ENCODE results near the gene LZTS2. TPM values are rescaled to one million over a fixed set of nuclear protein-coding genes. Genes with fewer than 3 reads are reported as not detected.
"Not testable (repeated sequence)": the region's sequence is repeated elsewhere in the genome, so short reads cannot be mapped to it uniquely, and the experiment has no call there.

The LZTS2 gene
- total RNA-seq, 3 donors from 2014 or later = 9.3 to 10.2 (median 9.8) TPM

DNA sequence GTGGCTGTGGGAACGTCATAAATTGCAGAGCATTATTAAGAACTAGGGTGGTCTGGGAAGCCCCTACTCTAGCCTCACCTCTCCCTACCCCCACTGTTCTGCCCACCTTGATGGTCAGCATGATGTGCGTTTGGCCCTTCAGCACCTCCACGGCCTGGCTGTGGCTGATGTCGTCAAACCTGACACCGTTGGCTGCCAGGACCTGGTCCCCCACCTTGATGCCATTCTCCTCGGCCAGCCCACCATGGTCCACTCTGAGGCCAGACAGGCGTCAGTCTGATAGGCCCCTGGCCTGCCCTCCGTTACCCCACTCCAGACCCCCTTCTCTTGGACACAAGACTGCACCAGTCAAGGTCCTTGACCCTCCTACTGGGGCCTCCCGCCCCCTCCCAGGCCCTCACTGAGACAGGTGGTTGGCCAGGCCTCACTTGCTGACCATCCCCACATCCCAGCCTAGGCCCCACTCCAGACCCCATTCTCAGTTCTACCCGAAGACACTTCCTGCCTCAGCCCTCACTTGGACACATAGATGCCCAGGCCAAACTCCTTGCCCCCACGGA, 22.2 kb downstream of the LZTS2 start:
- no peak for ATAC-seq
- Mint-ChIP-seq H3K9me3 (no peaks in the 10 kb centered on the region), H3K27me3 (ENCODE audit: low read depth) (peaks cover 38% of the 10 kb centered on the region), H3K4me1 (ENCODE audit: low read depth) (peaks cover 5% of the 10 kb centered on the region), H3K4me3 (no peak overlapping the region), H3K36me3 (ENCODE audit: insufficient read depth) (no peaks in the 10 kb centered on the region)
- no peak for DNase-seq

DNA sequence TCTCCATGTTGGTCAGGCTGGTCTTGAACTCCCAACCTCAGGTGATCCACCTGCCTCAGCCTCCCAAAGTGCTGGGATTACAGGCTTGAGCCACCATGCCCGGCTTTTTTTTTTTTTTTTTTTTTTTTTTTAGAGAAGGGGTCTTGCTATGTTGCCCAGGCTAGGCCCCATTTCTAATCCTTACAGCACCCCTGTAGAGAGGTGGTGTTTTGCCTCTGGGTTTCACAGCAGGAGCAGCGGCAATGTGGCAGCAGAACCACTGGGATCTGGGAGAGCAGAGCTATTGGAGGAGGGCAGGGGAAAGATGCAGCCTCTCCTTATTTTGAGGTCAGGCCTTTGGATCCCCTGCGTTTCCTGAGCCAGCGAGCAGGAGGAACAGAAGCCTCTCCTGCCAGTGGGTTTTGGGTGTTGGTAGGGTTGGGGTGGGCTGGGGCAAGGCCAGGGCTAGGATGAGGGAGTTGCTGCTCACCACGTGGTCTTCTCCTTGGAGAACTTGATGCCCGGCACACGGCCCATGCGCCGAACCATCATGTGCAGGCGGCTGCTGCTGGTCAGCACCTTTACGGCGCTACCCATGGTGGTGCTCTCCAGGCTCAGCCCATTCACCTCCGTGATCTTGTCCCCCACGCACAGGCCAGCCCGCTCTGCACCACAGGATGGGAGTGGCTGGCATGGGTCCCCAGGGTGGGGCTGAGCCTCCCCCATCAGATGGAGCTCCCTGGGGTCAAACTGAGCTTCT, 23.5 kb downstream of the LZTS2 start:
- peaks cover 5% of the 10 kb centered on the region for H3K4me1 Mint-ChIP-seq (ENCODE audit: low read depth)
- ATAC-seq (no peak), DNase-seq (no peak)

DNA sequence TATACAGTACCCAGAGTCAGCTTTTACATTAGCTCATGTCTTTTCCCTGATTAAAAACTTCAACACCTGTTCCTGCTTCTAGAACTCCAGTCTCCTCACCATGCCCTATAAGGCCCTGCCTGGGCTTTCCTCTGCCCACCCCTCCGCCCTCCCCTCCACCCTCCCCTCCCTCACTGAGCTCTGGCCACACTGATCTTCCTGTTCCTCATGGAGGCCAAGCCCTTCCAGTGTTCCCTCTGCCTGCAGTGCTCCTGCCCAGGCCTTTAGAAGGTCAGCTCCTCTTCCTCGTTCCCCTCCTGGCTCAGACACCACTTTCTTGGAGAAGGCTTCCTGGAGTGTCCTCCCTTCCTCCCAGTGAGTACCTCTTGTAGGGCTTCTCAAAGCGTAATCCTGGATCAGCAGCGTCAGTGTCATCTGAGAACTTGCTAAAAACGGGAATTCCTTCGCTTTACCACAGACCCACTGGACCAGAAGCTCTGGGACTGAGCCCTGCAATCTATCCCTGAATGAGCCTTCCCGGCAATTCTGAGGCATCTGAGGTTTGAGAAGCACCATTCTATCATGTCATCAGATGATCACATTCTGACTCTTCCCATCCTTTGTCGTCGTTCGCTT, 27.6 kb downstream of the LZTS2 start:
- H3K27me3 Mint-ChIP-seq (ENCODE audit: low read depth) = peaks cover under 1% of the 10 kb centered on the region
- H3K4me1 Mint-ChIP-seq (ENCODE audit: low read depth) = peaks cover 10% of the 10 kb centered on the region
- DNase-seq = no peak
- no peak overlapping the region for H3K4me3 Mint-ChIP-seq
- no peak for ATAC-seq
- no peaks in the 10 kb centered on the region for H3K36me3 Mint-ChIP-seq (ENCODE audit: insufficient read depth)
- no peaks in the 10 kb centered on the region for H3K9me3 Mint-ChIP-seq

More for the DNA sequence above, 23.5 kb downstream of the LZTS2 start:
- Mint-ChIP-seq H3K4me3 (no peak overlapping the region), H3K36me3 (ENCODE audit: insufficient read depth) (no peaks in the 10 kb centered on the region), H3K9me3 (no peaks in the 10 kb centered on the region), H3K27me3 (ENCODE audit: low read depth) (peaks cover 25% of the 10 kb centered on the region)

DNA sequence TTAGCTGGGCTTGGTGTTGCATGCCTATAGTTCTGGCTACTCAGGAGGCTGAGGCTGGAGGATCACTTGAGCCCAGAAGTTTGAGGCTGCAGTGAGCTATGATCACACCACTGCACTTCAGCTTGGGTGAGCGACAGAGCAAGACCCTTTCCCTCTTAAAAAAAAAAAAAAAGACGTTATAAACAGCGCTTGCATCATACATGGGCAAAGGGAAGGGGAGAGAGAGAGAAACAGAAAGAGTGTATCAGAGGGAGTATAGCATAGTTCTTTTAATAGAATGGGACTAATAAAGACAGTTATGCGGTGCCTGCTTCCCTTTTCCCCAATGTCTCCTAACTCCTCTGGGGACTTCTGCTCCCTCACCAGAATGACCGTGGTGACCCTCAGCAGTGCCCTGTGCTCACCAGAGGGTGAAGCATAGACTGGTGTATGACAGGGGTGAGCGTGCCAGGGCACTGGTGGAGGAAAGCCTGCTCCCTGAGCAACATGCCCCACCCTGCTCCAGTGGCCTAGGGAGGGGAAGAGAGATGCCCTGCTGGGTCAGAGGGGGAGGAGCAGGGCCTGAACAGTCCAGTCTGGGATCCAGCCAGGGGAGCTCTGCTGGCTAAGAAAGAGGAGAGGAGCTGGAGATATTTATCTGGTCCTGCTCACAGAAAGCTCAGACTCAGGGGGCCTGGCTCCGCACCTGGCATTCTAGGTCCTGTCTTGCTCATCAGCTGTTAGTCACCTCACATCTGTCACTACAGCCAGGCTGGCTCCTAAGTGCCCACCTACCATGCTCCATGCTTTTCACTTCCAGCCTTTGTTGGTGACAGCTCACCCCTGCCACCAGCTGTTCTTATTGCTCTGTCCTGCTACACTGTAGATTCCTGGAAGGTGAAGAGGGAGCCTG, 29.1 kb downstream of the LZTS2 start:
- Mint-ChIP-seq H3K4me1 (ENCODE audit: low read depth) (peaks cover 22% of the 10 kb centered on the region), H3K36me3 (ENCODE audit: insufficient read depth) (no peaks in the 10 kb centered on the region), H3K4me3 (no peak overlapping the region), H3K9me3 (no peaks in the 10 kb centered on the region), H3K27me3 (ENCODE audit: low read depth) (no peaks in the 10 kb centered on the region)
- DNase-seq (no peak), ATAC-seq (no peak)

DNA sequence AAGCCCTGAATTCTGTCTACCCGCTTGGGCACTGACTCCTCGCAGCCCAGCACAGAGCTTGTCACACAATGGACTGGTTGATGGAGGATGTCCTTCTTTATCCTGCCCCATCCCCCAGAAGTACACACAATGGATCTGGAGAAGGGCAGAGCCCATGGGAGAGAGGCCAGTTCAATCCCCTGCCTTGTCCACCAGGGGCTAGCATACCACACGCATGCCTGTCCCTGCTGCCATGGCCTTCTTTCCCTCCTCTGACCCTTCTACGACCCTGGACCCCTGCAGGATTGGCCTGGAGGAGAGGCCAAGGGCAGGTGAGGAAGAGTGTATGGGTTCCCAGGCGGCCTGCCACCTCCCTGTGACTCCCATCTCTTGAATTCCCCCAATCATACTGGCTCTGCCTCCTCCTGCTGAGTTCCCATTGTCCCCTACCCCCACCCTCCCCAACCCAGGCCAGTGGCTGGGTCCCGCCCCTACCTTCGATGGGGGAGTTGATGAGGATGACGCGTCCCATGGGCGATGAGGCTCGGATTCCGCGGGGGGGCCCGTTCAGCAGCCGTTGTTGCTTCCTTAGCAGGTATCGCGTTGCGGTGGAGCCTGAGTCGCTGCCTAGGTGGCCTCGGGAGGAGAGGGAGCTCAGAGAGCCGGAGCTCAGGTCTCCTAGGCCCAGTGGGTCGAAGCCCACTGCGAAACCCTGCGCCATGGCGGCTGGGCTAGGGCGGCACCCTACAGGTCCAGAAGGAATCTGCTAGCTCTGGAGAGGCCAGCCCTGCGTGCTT, 30.1 kb downstream of the LZTS2 start:
- Mint-ChIP-seq H3K36me3 (ENCODE audit: insufficient read depth) (no peaks in the 10 kb centered on the region), H3K4me3 (no peak overlapping the region), H3K9me3 (no peaks in the 10 kb centered on the region), H3K27me3 (ENCODE audit: low read depth) (no peaks in the 10 kb centered on the region), H3K4me1 (ENCODE audit: low read depth) (peaks cover 22% of the 10 kb centered on the region)
- DNase-seq (no peak), ATAC-seq (no peak)

DNA sequence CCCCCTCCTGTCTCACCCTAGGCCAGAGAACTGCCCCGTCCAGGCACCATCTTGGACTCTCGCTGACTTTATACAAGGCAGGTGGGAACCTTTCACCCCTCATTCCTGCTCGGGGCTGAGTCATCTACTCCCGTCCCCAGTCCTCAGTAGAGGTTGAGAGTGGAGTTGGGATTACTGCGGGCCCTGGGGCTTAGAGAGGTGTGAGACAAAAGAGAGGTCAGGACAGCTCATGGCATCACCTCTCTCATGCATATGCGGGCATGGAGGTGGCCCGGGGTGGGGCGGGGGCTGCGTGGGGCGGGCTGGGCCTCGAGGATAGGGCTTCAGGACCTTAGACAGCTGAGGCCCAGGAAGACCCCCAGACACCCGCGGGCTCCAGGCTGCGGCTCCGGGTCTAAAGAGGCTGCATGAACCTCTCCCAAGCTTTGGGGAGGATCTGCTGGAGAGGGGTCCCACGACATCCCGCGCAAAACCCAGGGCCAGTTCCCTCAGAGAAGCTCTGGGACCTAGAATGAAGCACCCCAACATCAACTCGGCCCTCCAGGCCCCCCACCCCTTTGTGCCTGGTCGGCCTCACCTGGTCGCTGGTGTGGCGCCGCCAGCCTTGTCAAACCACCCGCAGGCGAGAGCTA, 31.0 kb downstream of the LZTS2 start:
- ATAC-seq (no peak), DNase-seq (no peak)
- Mint-ChIP-seq H3K36me3 (ENCODE audit: insufficient read depth) (peaks cover under 1% of the 10 kb centered on the region), H3K9me3 (no peaks in the 10 kb centered on the region), H3K27me3 (ENCODE audit: low read depth) (no peaks in the 10 kb centered on the region), H3K4me3 (peak overlapping the region; percentile 74), H3K4me1 (ENCODE audit: low read depth) (peaks cover 22% of the 10 kb centered on the region)

DNA sequence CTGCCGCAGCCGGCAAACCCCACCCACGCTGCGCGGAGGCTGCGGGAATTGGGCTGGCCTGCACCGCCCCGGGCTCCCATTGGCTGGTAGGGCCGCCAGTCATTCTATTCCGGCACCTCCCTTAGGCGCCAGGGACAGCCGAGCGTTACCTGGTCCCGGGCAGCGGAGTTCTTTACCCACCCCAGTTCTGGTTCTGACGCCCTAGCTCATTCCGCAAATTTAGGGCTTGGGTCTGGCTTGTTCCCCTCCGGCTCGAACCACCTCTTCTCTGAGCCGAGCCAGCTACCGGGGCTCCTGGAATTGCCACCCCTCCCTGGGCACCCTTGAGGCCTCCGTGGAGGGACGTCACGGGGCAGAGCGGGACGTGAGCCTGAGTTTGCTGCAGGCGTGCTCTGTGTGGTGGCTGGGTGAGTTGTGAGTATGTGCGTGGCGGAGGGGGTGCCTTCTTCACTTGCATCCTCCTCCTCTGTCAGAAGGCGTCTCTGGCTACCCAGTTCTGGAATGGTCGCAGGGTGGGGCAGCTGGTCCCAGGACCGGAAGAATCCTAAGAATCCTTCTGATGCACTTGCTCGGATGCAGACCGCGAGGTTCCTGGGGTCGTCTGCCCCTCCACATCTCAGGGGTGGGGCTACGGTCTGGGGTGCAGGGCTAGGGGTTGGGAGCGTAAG, 31.7 kb downstream of the LZTS2 start, which contains the start of the genes PDZD7 and SFXN3:
Gene PDZD7, minus strand, starts transcription at position 2 of the 668 bp plus-strand sequence. CDS start 910 bp downstream, outside the sequence.
Gene SFXN3, plus strand, starts transcription at position 107 of the 668 bp plus-strand sequence. CDS start 3,461 bp downstream, outside the sequence.
- peak; percentile 86 to 88 for ATAC-seq
- DNase-seq = peak; percentile 96
- Mint-ChIP-seq H3K4me1 (ENCODE audit: low read depth) (peaks cover 22% of the 10 kb centered on the region), H3K9me3 (no peaks in the 10 kb centered on the region), H3K27me3 (ENCODE audit: low read depth) (no peaks in the 10 kb centered on the region), H3K4me3 (peak within 1 kb of the TSS; percentile 74), H3K36me3 (ENCODE audit: insufficient read depth) (peaks cover 6% of the 10 kb centered on the region)

DNA sequence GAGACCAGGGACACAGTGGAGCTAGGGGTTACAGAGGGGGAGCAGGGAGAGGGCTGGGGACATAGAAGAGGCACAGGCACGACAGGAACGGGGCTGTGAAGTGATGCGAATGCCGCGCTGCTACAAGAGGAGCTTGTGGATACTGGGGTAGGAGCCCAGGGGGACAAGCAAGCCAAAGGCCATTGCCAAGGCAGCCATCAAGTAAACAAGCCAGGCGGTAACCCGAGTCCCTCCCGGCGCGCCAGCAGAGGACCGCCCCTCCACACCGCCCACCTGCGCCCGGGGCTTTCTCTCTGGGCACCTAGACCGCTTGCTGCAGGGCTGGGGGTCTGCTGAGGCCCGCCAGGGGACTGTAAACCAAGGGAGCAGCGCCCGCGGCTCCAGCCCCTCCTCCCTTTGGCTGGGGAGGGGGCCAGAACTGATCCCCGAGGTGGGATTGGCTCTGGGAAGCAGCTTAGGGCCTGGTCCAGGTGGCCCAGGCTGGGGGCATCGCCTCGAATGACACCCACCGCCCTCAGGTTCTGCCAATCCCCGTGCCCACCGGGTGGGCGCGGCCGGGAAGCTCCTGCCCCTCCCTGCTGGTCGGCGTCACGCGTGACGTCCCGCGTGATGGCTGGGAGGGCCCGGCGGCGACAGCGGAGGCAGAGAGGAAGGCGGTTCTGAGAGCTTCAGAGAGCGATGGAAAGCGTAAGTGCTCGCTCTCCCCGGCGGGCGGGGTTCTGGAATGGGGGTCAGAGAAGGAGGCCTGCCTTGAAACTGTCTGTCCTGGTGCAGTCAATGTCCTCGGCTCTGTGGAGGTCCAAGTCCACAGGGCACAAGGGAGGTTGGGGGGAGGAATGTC, 32.4 kb downstream of the LZTS2 start:
- Mint-ChIP-seq H3K4me1 (ENCODE audit: low read depth) (peaks cover 22% of the 10 kb centered on the region), H3K4me3 (peak overlapping the region; percentile 74), H3K36me3 (ENCODE audit: insufficient read depth) (peaks cover 6% of the 10 kb centered on the region), H3K27me3 (ENCODE audit: low read depth) (no peaks in the 10 kb centered on the region), H3K9me3 (no peaks in the 10 kb centered on the region)
- DNase-seq (peak; percentile 67), ATAC-seq (peak; percentile 65 to 67)

DNA sequence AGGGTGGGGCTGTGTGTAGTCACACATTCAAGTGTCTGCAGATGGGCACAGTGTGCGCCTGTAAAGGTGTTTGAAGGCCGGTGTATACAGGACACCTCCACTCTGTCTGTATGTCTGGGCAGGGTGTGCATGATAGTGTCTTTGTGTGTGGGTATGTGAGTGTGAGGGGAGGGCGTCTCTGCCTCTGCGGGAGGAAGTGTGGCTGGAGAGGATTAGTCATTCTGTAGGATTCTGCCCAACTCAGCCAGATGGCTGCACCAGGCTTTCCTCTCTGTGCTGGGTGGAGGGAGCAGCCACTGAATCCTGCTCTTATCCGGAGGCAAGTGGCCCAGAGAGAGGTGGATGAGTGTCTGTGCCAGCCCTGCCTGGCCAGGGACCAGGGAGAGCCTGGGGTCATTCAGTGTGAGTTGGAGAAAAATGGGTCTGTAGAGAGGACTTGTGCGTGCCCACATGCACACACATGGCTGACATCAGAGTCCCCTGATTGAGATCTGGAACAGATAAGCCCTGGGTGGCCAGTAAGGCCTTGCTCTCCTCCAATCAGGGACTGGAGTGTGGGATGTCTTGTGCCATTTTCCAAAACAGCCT, 33.1 kb downstream of the LZTS2 start:
- peaks cover 12% of the 10 kb centered on the region for H3K36me3 Mint-ChIP-seq (ENCODE audit: insufficient read depth)
- peaks cover 22% of the 10 kb centered on the region for H3K4me1 Mint-ChIP-seq (ENCODE audit: low read depth)
- H3K4me3 Mint-ChIP-seq = peak overlapping the region; percentile 74
- ATAC-seq (peak; percentile 39 to 44), DNase-seq (peak; percentile 58)
- no peaks in the 10 kb centered on the region for H3K27me3 Mint-ChIP-seq (ENCODE audit: low read depth)
- no peaks in the 10 kb centered on the region for H3K9me3 Mint-ChIP-seq

DNA sequence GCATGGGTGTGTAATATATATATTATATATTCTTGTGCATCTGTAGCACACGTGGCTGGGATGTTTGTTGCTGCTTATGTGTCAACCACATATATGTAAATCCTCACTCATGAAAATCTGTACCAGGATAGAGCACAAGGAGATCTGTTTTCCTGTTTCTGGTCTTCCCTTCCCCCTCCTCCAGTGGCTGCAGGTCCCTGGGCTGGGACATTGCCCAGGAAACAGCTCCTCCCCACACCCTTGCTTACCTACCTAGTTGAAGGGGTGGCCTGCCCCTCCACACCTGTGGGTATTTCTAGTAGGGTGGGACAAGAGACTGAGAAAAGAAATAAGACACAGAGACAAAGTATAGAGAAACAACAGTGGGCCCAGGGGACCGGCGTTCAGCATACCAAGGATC, 33.7 kb downstream of the LZTS2 start:
- Mint-ChIP-seq H3K4me1 (ENCODE audit: low read depth) (peaks cover 22% of the 10 kb centered on the region), H3K9me3 (no peaks in the 10 kb centered on the region), H3K27me3 (ENCODE audit: low read depth) (no peaks in the 10 kb centered on the region), H3K36me3 (ENCODE audit: insufficient read depth) (peaks cover 17% of the 10 kb centered on the region), H3K4me3 (peak overlapping the region; percentile 74)
- no peak for ATAC-seq
- no peak for DNase-seq

DNA sequence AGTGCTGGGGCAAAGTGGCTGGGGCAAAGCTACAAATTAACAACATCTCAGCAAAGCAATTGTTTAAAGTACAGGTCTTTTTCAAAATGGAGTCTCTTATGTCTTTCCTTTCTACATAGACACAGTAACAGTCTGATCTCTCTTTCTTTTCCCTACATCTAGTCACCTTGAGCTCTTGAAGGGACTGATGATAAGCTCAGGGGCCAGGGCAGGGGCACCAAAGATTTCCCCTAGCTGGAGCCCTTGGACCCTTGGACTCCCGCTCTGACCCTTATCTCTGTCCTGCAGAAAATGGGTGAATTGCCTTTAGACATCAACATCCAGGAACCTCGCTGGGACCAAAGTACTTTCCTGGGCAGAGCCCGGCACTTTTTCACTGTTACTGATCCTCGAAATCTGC, 34.8 kb downstream of the LZTS2 start:
- Mint-ChIP-seq H3K36me3 (ENCODE audit: insufficient read depth) (peaks cover 19% of the 10 kb centered on the region), H3K4me1 (ENCODE audit: low read depth) (peaks cover 22% of the 10 kb centered on the region)
- not testable (repeated sequence) for DNase-seq; H3K9me3 Mint-ChIP-seq; H3K4me3 Mint-ChIP-seq; H3K27me3 Mint-ChIP-seq (ENCODE audit: low read depth); ATAC-seq

DNA sequence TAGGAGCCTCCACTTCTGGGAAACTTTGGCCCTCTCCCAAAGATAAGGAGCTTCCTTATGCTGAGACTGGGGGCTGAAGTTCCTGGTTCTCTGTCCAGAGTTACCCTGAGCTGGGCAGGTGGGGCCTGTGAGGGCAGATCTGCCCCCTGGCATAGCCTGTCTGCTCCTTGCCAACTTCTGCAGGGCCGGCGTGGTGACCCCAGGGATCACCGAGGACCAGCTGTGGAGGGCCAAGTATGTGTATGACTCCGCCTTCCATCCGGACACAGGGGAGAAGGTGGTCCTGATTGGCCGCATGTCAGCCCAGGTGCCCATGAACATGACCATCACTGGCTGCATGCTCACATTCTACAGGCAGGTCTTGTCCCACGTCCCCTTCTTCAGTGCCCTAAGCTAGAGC, 35.7 kb downstream of the LZTS2 start:
- Mint-ChIP-seq H3K9me3 (no peaks in the 10 kb centered on the region), H3K27me3 (ENCODE audit: low read depth) (no peaks in the 10 kb centered on the region), H3K36me3 (ENCODE audit: insufficient read depth) (peaks cover 19% of the 10 kb centered on the region), H3K4me3 (no peak overlapping the region), H3K4me1 (ENCODE audit: low read depth) (peaks cover 22% of the 10 kb centered on the region)
- ATAC-seq (no peak), DNase-seq (no peak)

Measured in activated T-cell treated with anti-CD3 and anti-CD28 coated beads, Interleukin-2, amount 50 U/mL, for 4 hours (primary cell).